Subcutaneous abdominal adipose tissue (tissue), 5 donors: ENCODE data around the gene PPDPF.

Experiments used
- H3K27ac ChIP-seq: one replicate; pipeline ENCODE4 v1.7.0; 2013; ENCODE audit warnings: low read depth, mild to moderate bottlenecking, inconsistent platforms, low read length, moderate library complexity
- H3K27me3 ChIP-seq, 5 donors: one replicate each; pipeline ENCODE4 v1.7.0; 2013; ENCODE audit warnings: low read length in 5 of 5, inconsistent platforms in 1 of 5; ENCODE audit not compliant: control insufficient read depth in 5 of 5, insufficient read depth in 4 of 5
- H3K36me3 ChIP-seq, 5 donors: one replicate each; pipeline ENCODE4 v1.7.0; 2013; ENCODE audit warnings: low read length in 5 of 5; ENCODE audit not compliant: control insufficient read depth in 5 of 5, insufficient read depth in 5 of 5
- H3K4me1 ChIP-seq, 5 donors: one replicate each; pipeline ENCODE4 v1.7.0; 2013; ENCODE audit warnings: low read length in 5 of 5, mild to moderate bottlenecking in 3 of 5, moderate library complexity in 1 of 5; ENCODE audit not compliant: control insufficient read depth in 5 of 5, insufficient read depth in 5 of 5
- H3K4me3 ChIP-seq, 5 donors: one replicate each; pipeline ENCODE4 v1.7.0; 2013; ENCODE audit warnings: low read length in 5 of 5, low read depth in 1 of 5
- H3K9ac ChIP-seq, 5 donors: one replicate each; pipeline ENCODE4 v1.7.0; 2013; ENCODE audit warnings: low read length in 5 of 5, mild to moderate bottlenecking in 4 of 5, moderate library complexity in 3 of 5
- H3K9me3 ChIP-seq, 5 donors: one replicate each; pipeline ENCODE4 v1.7.0; 2013; ENCODE audit warnings: low read length in 5 of 5; ENCODE audit not compliant: control insufficient read depth in 5 of 5
- donor health status: healthy.
- donor health status: healthy.
- donor health status: healthy.
- donor health status: healthy.
- donor health status: healthy.

PPDPF gene

DNA sequence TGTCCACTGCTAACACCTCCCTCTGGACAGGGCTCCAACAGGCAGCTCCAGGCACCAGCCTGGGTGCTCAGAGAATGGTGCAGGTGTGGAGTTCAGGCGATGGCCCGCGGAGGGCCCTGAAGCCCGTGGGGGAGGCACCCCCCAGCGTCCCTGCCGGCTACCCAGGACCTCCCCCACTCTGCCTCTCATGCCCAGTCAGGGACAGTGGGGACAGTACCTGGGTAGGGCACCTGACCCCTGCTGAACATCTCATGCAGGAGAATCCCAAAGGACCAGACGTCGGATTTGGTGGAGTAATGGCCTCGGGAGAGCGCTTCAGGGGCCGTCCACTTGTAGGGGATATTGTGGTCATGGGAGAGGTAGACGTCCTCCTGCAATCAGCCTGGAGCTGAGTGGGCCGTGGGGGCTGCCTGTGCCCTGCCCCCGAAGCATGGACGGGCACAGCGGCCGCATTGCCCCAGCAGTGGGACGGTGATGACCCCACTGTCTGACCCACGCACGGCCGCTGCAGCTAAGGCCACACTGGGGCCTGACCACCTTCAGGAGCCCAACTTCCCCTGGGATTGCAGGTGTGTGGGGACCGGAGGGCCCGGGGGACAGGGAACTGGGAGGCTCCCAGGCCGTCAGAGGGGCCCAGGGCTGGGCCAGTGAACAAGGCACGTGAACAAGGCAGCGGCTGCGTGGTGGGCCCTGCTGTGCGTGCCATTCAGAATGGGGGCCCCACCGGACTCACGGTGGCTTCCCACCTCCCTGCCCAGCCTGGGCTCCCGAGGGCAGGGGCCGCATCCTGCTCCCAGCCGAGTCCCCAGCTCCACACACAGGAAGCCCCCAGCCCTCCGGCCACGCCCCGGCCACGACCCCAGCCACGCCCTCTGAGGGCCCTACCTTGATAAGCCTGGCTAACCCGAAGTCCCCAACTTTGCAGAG, 9.6 kb downstream of the PPDPF start:
- Histone ChIP-seq H3K27ac (no peak overlapping the region), H3K4me3 (no peak overlapping the region), H3K4me1 (peaks cover 0 to 4% (median 0%) of the 10 kb centered on the region in 5 donors), H3K36me3 (no peaks in the 10 kb centered on the region), H3K9me3 (no peaks in the 10 kb centered on the region), H3K27me3 (peaks cover 29 to 46% (median 38%) of the 10 kb centered on the region in 5 donors), H3K9ac (no peak overlapping the region)

GRCh38 chr20:63530788-63531160, 10.2 kb downstream of the PPDPF start:
- H3K4me3 ChIP-seq = no peak overlapping the region
- H3K9ac ChIP-seq = no peak overlapping the region
- H3K27me3 ChIP-seq = peaks cover 32 to 50% (median 42%) of the 10 kb centered on the region in 5 donors
- no peak overlapping the region for H3K27ac ChIP-seq
- no peaks in the 10 kb centered on the region for H3K9me3 ChIP-seq
- peaks cover 0 to 4% (median 0%) of the 10 kb centered on the region in 5 donors for H3K4me1 ChIP-seq
- no peaks in the 10 kb centered on the region for H3K36me3 ChIP-seq

DNA sequence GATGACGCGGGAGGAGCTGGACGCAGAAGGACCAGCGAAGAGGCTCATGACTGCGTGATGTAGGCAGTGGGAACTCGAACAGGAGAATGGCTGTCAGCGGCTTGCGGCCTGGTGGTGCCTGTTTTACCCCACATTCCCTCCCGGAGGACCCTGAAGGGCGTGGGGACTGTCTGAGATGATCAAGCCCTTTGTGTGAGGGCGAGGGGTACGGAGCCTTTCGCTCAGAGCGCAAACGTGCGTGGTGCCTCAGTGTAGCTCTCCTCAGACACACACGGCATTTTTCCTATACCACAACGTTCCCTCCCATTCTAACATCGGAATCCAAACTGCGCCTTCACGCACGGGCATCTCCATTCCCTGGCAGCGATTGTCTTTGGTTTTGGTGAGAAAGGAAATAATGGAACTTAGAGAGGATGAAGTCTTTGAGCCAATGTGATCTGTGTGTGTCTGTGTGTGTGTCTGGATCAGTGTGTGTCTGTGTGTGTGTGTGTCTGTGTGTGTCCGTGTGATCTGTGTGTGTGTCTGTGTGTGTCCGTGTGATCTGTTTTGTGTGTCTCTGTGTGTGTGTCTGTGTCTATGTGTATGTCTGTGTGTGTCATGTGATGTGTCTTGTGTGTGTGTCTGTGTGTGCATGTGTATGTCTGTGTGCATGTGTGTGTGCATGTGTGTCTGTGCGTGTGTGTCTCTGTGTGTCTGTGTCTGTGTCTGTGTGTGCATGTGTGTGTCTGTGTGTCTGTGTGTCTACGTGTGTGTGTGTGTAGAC, 11.3 kb downstream of the PPDPF start:
- Histone ChIP-seq H3K9ac (no peak overlapping the region), H3K36me3 (no peaks in the 10 kb centered on the region), H3K27ac (no peak overlapping the region), H3K4me3 (no peak overlapping the region), H3K27me3 (peaks cover 36 to 56% (median 49%) of the 10 kb centered on the region in 5 donors), H3K9me3 (no peaks in the 10 kb centered on the region), H3K4me1 (peaks cover 0 to 11% (median 7%) of the 10 kb centered on the region in 5 donors)

DNA sequence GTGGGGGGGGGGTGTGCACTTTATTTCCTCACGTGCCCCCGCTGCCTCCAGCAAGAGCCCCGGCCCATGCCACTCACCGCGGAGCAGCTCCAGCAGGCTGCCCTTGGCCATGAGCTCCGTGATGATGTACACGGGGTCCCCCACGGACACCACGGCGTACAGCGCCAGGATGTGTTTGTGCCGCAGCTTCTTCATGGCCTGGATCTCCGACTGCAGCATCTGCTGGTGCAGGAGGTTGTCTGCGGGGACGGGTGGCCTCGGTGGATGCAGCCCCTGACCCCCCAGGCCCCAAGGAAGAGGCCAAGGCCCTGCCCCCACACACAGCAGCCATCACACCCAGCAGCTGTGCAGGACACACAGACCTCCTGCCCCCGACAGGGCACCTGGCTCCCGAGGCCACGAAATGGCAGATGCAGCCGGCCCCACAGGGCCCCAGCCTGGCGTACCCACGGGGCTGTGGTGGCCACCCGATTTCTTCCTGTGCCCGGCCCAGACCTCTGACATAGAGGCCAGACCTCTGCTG, 11.9 kb downstream of the PPDPF start:
- Histone ChIP-seq H3K36me3 (no peaks in the 10 kb centered on the region), H3K4me3 (no peak overlapping the region)

DNA sequence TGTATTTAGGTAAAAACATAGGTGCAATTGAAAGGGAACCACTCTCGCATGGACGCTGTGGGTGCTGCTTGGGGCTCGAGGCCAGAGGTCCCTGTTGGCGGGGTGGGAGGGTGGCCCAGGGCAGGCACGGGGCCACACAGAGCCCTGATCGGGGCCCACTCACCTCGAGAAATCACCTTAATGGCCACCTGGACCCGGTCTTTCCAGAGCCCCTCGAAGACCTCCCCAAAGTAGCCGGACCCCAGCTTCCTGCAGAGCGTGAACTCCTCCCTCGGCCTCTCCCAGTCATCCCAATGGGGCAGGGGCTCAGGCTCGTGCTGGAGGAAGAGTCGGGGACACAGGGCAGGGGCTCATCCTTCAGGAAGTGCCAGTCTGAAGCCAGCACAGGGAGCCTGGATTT, 12.8 kb downstream of the PPDPF start:
- Histone ChIP-seq H3K9me3 (no peaks in the 10 kb centered on the region), H3K4me1 (peaks cover 0 to 24% (median 20%) of the 10 kb centered on the region in 5 donors), H3K27ac (no peak overlapping the region), H3K4me3 (no peak overlapping the region), H3K9ac (no peak overlapping the region), H3K27me3 (peaks cover 39 to 57% (median 53%) of the 10 kb centered on the region in 5 donors), H3K36me3 (no peaks in the 10 kb centered on the region)

More for the DNA sequence above, 11.9 kb downstream of the PPDPF start:
- Histone ChIP-seq H3K9me3 (no peaks in the 10 kb centered on the region), H3K4me1 (peaks cover 0 to 17% (median 14%) of the 10 kb centered on the region in 5 donors), H3K27ac (no peak overlapping the region), H3K9ac (no peak overlapping the region), H3K27me3 (peaks cover 39 to 57% (median 53%) of the 10 kb centered on the region in 5 donors)

GRCh38 chr20:63533871-63534393, 13.4 kb downstream of the PPDPF start:
- Histone ChIP-seq H3K9me3 (no peaks in the 10 kb centered on the region), H3K4me3 (no peak overlapping the region), H3K27ac (no peak overlapping the region), H3K9ac (no peak overlapping the region), H3K4me1 (peaks cover 0 to 24% (median 20%) of the 10 kb centered on the region in 5 donors), H3K27me3 (peaks cover 38 to 57% (median 53%) of the 10 kb centered on the region in 5 donors), H3K36me3 (no peaks in the 10 kb centered on the region)

GRCh38 chr20:63534427-63534830, 13.9 kb downstream of the PPDPF start:
- Histone ChIP-seq H3K27me3 (peaks cover 37 to 56% (median 49%) of the 10 kb centered on the region in 5 donors), H3K4me3 (no peak overlapping the region), H3K9me3 (no peaks in the 10 kb centered on the region), H3K9ac (no peak overlapping the region), H3K27ac (no peak overlapping the region), H3K36me3 (no peaks in the 10 kb centered on the region), H3K4me1 (peaks cover 0 to 24% (median 20%) of the 10 kb centered on the region in 5 donors)

DNA sequence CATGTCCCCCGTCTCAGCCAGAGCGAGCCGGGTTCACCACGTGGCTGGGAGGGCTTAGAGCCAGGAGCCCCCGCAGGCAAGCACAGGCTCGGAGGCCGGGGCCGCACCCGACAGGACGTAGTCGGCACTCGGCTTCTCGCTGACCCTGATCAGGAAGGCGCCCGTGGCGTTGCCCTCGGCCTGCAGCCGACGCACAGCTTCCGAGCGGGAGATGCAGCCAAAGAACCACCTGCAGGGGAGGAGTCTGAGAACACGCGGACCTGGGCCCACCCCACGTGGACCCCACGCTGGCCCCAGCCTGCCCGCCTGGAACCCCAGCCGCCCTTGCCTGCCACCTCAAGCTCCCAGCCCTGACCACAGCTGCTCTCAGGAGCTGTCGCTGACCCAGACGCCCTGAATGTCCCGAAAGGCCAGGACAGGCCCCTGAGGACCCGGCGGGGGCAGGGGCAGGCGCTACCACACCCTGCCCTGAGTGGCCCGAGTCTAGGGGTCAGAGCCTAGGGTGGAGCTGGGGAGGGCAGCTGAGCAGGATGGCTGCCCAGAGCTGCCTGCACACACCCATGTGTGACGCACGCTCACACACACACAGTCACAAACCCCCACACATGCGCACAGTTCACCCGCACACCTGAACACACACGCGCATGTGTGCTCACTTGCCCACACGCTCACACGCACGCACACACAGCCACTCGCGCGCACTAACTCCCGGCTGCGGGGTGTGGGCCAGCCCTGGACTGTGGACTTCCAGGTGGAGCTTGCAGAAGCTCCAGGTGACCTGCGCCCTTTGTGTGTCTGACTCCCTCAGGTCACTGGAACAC, 14.5 kb downstream of the PPDPF start:
- Histone ChIP-seq H3K4me3 (no peak overlapping the region), H3K4me1 (peaks cover 0 to 24% (median 20%) of the 10 kb centered on the region in 5 donors), H3K9ac (no peak overlapping the region), H3K36me3 (no peaks in the 10 kb centered on the region), H3K27ac (no peak overlapping the region), H3K27me3 (peaks cover 33 to 58% (median 46%) of the 10 kb centered on the region in 5 donors), H3K9me3 (no peaks in the 10 kb centered on the region)

DNA sequence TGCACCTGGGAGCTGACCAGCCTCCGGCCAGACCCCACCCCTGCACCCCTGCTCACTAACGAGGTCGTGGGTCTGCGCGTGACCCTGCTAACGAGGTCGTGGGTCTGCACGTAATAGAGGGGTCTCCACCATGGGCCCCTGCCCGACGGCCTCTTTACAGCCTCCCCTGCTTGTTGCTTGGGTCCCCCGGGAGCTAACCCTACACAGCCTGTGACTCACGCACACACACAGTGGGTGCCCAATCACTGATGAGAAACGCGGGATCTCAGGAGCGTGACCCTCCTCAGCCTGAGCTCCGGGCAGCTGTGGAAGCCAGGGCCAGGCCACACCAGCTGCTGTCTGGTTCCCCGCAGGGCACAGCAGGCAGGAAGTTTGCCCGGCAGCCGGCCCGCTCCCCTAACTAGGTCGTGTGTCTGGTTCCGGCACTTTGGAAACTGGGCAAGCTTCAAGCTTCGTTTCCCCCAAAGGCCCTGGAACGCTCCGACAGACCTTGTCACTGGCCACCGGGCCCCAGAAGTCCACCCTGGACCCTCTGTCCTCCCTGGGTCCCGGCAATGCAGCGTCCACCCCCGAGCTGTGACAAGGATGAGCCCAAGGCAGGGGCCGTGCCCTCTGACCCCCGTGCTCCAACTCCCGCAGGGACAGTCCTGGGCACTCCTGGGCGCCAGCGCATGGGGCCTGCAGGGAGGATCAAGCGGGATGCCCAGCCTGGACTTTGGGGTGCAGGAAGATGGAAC, 15.8 kb downstream of the PPDPF start:
- peaks cover 0 to 24% (median 20%) of the 10 kb centered on the region in 5 donors for H3K4me1 ChIP-seq
- no peak overlapping the region for H3K4me3 ChIP-seq
- no peaks in the 10 kb centered on the region for H3K36me3 ChIP-seq
- H3K27me3 ChIP-seq = peaks cover 26 to 51% (median 40%) of the 10 kb centered on the region in 5 donors
- peak overlapping the region in 1 of 5 donors; percentile 31 for H3K9ac ChIP-seq
- no peak overlapping the region for H3K27ac ChIP-seq
- H3K9me3 ChIP-seq = no peaks in the 10 kb centered on the region
